Measurements from ENCODE around the gene CD200R1.

The CD200R1 gene

GRCh38 chr3:113006359-113007056 lies 31.6 kb upstream of the CD200R1 start:
- no peak overlapping the region for H3K4me3 ChIP-seq (ENCODE audit: low read depth, low read length)

GRCh38 chr3:113005611-113006010 lies 30.7 kb upstream of the CD200R1 start:
- H3K4me3 ChIP-seq (ENCODE audit: low read depth, low read length), result no peak overlapping the region
- no peak for DNase-seq (ENCODE audit: low read depth)
- no peak for TF ChIP-seq CTCF (IDR thresholded peaks at IDR 0.05; ENCODE audit: low read depth, low read length, missing control alignments)

More at GRCh38 chr3:113006359-113007056, 31.6 kb upstream of the CD200R1 start:
- no peak for DNase-seq (ENCODE audit: low read depth)
- TF ChIP-seq CTCF (IDR thresholded peaks at IDR 0.05; ENCODE audit: low read depth, low read length, missing control alignments), result no peak

- no peak overlapping the region for H3K4me3 ChIP-seq (ENCODE audit: low read depth, low read length)
- TF ChIP-seq CTCF (IDR thresholded peaks at IDR 0.05; ENCODE audit: low read depth, low read length, missing control alignments), result no peak
- no peak for DNase-seq (ENCODE audit: low read depth)
Measured at GRCh38 chr3:113002679-113003078, 27.8 kb upstream of the CD200R1 start.

GRCh38 chr3:113002037-113002436 lies 27.1 kb upstream of the CD200R1 start:
- TF ChIP-seq CTCF (IDR thresholded peaks at IDR 0.05; ENCODE audit: low read depth, low read length, missing control alignments), result no peak
- DNase-seq (ENCODE audit: low read depth), result no peak
- no peak overlapping the region for H3K4me3 ChIP-seq (ENCODE audit: low read depth, low read length)

- DNase-seq (ENCODE audit: low read depth), result no peak
- TF ChIP-seq CTCF (IDR thresholded peaks at IDR 0.05; ENCODE audit: low read depth, low read length, missing control alignments), result no peak
- H3K4me3 ChIP-seq (ENCODE audit: low read depth, low read length), result no peak overlapping the region
Measured at GRCh38 chr3:113000691-113001090, 25.8 kb upstream of the CD200R1 start.

- no peak for DNase-seq (ENCODE audit: low read depth)
- no peak for TF ChIP-seq CTCF (IDR thresholded peaks at IDR 0.05; ENCODE audit: low read depth, low read length, missing control alignments)
- H3K4me3 ChIP-seq (ENCODE audit: low read depth, low read length), result no peak overlapping the region
Measured at GRCh38 chr3:112995800-112996199, 20.9 kb upstream of the CD200R1 start.

Data from GM12864 (cell line).